ENCODE results near the gene ANKLE1. TPM values are rescaled to one million over a fixed set of nuclear protein-coding genes. Genes with fewer than 3 reads are reported as not detected.
A peak's percentile ranks its signal among the peaks of the same experiment; 100 is the strongest.

Gene ANKLE1
- total RNA-seq, 5 donors from 2014 or later (not counting 1 experiment from before 2014, with no cell fraction given), result 0.93 to 6.5 (median 2.9) TPM

GRCh38 chr19:17309965-17310461, 28.3 kb downstream of the ANKLE1 start:
- Histone ChIP-seq H3K27ac (ENCODE audit: low read length) (peak overlapping the region; percentile 52), H3K27me3 (replicated peaks in 1 of 2; ENCODE audit: control insufficient read depth in 2 of 2, extremely low read depth in 1 of 2, insufficient read depth in 2 of 2, low read length in 1 of 2) (no peaks in the 10 kb centered on the region), H3K36me3 (ENCODE audit: control insufficient read depth in 2 of 2, extremely low read depth in 1 of 2, insufficient read depth in 1 of 2, low read length in 1 of 2) (peaks cover 10 to 26% of the 10 kb centered on the region in 2 donors), H3K9me3 (no peaks in the 10 kb centered on the region), H3K4me1 (ENCODE audit: control insufficient read depth in 1 of 2, extremely low read depth in 1 of 2, insufficient read depth in 2 of 2, low read length in 2 of 2) (peaks cover 6 to 54% of the 10 kb centered on the region in 2 experiments), H3K4me3 (ENCODE audit: control insufficient read depth in 1 of 2, extremely low read depth in 1 of 2, low read length in 1 of 2) (peak overlapping the region; percentile 62 to 75)
- peaks cover 36 to 47% (median 45%) of the 10 kb centered on the region in 3 donors for H3K4me1 Mint-ChIP-seq
- ATAC-seq (replicated peaks in 1 of 4), result no peak
- peak overlapping the region; percentile 91 to 94 for H3K27ac Mint-ChIP-seq
- H3K4me3 Mint-ChIP-seq, result peak overlapping the region; percentile 93 to 98 (median 96)
- WGBS (ENCODE audit: insufficient coverage), result 14% methylated on average over 10 of the region's 23 CpGs
- DNase-seq, result peak in 5 of 35 experiments; percentile 14 to 33 (median 18)
- ChIA-PET CTCF (interaction anchor here in 1 of 2 donors (1.2 to 1.6 kb wide), 4 partner anchors 23 to 79 kb away, joined by 3 to 20 read pairs (median 5); partner anchors contain the start of gene BABAM1), POLR2A (interaction anchor here (0.6 to 1.2 kb wide), 3 partner anchors 43 to 110 kb away, joined by 3 to 4 read pairs (median 3); partner anchors contain the start of genes BABAM1 (in 2 of the 2) and MVB12A (in 1 of the 2))
- H3K9me3 Mint-ChIP-seq, result no peaks in the 10 kb centered on the region
- H3K27me3 Mint-ChIP-seq, result no peaks in the 10 kb centered on the region
- H3K36me3 Mint-ChIP-seq, result peaks cover 4% of the 10 kb centered on the region

- ChIA-PET POLR2A (no interaction called here), CTCF (interaction anchor here in 1 of 2 donors (0.5 to 0.6 kb wide), 2 partner anchors 15 to 27 kb away, joined by 7 to 9 read pairs; no protein-coding TSS in a partner anchor)
- H3K9me3 ChIP-seq, result no peaks in the 10 kb centered on the region
- WGBS (ENCODE audit: insufficient coverage), result 92% methylated on average over 10 of the region's 11 CpGs
- Mint-ChIP-seq H3K27ac (peak overlapping the region in 1 of 2 donors; percentile 44), H3K27me3 (no peaks in the 10 kb centered on the region), H3K4me1 (peaks cover 32 to 40% (median 38%) of the 10 kb centered on the region in 3 donors), H3K4me3 (peak overlapping the region; percentile 41 to 96 (median 60)), H3K9me3 (no peaks in the 10 kb centered on the region), H3K36me3 (peaks cover 14% of the 10 kb centered on the region)
- no peak overlapping the region for H3K27ac ChIP-seq (ENCODE audit: low read length)
- no peaks in the 10 kb centered on the region for H3K27me3 ChIP-seq (replicated peaks in 1 of 2; ENCODE audit: control insufficient read depth in 2 of 2, extremely low read depth in 1 of 2, insufficient read depth in 2 of 2, low read length in 1 of 2)
- no peak overlapping the region for H3K4me3 ChIP-seq (ENCODE audit: control insufficient read depth in 1 of 2, extremely low read depth in 1 of 2, low read length in 1 of 2)
- H3K4me1 ChIP-seq (ENCODE audit: control insufficient read depth in 1 of 2, extremely low read depth in 1 of 2, insufficient read depth in 2 of 2, low read length in 2 of 2), result peaks cover 6 to 41% of the 10 kb centered on the region in 2 experiments
- peaks cover 10 to 34% of the 10 kb centered on the region in 2 donors for H3K36me3 ChIP-seq (ENCODE audit: control insufficient read depth in 2 of 2, extremely low read depth in 1 of 2, insufficient read depth in 1 of 2, low read length in 1 of 2)
- DNase-seq (no peak), ATAC-seq (replicated peaks in 1 of 4) (no peak)
Observed at GRCh38 chr19:17311455-17312188, 29.9 kb downstream of the ANKLE1 start.

GRCh38 chr19:17312189-17313113, 30.8 kb downstream of the ANKLE1 start:
- no peaks in the 10 kb centered on the region for H3K9me3 Mint-ChIP-seq
- no peak overlapping the region for H3K27ac ChIP-seq (ENCODE audit: low read length)
- H3K4me3 Mint-ChIP-seq, result peak overlapping the region in 1 of 3 donors; percentile 96
- H3K27me3 ChIP-seq (replicated peaks in 1 of 2; ENCODE audit: control insufficient read depth in 2 of 2, extremely low read depth in 1 of 2, insufficient read depth in 2 of 2, low read length in 1 of 2), result no peaks in the 10 kb centered on the region
- H3K4me1 Mint-ChIP-seq, result peaks cover 32 to 37% (median 34%) of the 10 kb centered on the region in 3 donors
- ChIA-PET POLR2A (interaction anchor here (0.5 to 0.6 kb wide), 2 partner anchors 25 to 122 kb away, joined by 3 read pairs; no protein-coding TSS in a partner anchor), CTCF (interaction anchor here in 1 of 2 donors (0.6 kb wide), 2 partner anchors 28 to 649 kb away, joined by 5 to 9 read pairs; no protein-coding TSS in a partner anchor)
- H3K27me3 Mint-ChIP-seq, result no peaks in the 10 kb centered on the region
- WGBS (ENCODE audit: insufficient coverage), result 96% methylated on average over 17 of the region's 20 CpGs
- peaks cover 14% of the 10 kb centered on the region for H3K36me3 Mint-ChIP-seq
- H3K9me3 ChIP-seq, result no peaks in the 10 kb centered on the region
- no peak overlapping the region for H3K27ac Mint-ChIP-seq
- H3K36me3 ChIP-seq (ENCODE audit: control insufficient read depth in 2 of 2, extremely low read depth in 1 of 2, insufficient read depth in 1 of 2, low read length in 1 of 2), result peaks cover 10 to 34% of the 10 kb centered on the region in 2 donors
- peaks cover 6 to 38% of the 10 kb centered on the region in 2 experiments for H3K4me1 ChIP-seq (ENCODE audit: control insufficient read depth in 1 of 2, extremely low read depth in 1 of 2, insufficient read depth in 2 of 2, low read length in 2 of 2)
- no peak overlapping the region for H3K4me3 ChIP-seq (ENCODE audit: control insufficient read depth in 1 of 2, extremely low read depth in 1 of 2, low read length in 1 of 2)
- no peak for DNase-seq
- ATAC-seq (replicated peaks in 1 of 4), result no peak

- Histone ChIP-seq H3K4me3 (ENCODE audit: control insufficient read depth in 1 of 2, extremely low read depth in 1 of 2, low read length in 1 of 2) (no peak overlapping the region), H3K27ac (ENCODE audit: low read length) (no peak overlapping the region), H3K27me3 (replicated peaks in 1 of 2; ENCODE audit: control insufficient read depth in 2 of 2, extremely low read depth in 1 of 2, insufficient read depth in 2 of 2, low read length in 1 of 2) (no peaks in the 10 kb centered on the region), H3K9me3 (no peaks in the 10 kb centered on the region), H3K4me1 (ENCODE audit: control insufficient read depth in 1 of 2, extremely low read depth in 1 of 2, insufficient read depth in 2 of 2, low read length in 2 of 2) (peaks cover 6 to 34% of the 10 kb centered on the region in 2 experiments), H3K36me3 (ENCODE audit: control insufficient read depth in 2 of 2, extremely low read depth in 1 of 2, insufficient read depth in 1 of 2, low read length in 1 of 2) (peaks cover 14 to 37% of the 10 kb centered on the region in 2 donors)
- ATAC-seq (replicated peaks in 1 of 4) (no peak), DNase-seq (no peak)
- peaks cover 21 to 28% (median 25%) of the 10 kb centered on the region in 3 donors for H3K4me1 Mint-ChIP-seq
- no peak overlapping the region for H3K27ac Mint-ChIP-seq
- WGBS (ENCODE audit: insufficient coverage), result 97% methylated on average over 13 of the region's 19 CpGs
- POLR2A ChIA-PET, result interaction anchor here in 1 of 2 donors (0.6 kb wide), 1 partner anchor 19 kb away, joined by 4 read pairs; no protein-coding TSS in a partner anchor
- no peaks in the 10 kb centered on the region for H3K9me3 Mint-ChIP-seq
- CTCF ChIA-PET, result no interaction called here
- no peak overlapping the region for H3K4me3 Mint-ChIP-seq
- H3K36me3 Mint-ChIP-seq, result peaks cover 14% of the 10 kb centered on the region
- H3K27me3 Mint-ChIP-seq, result no peaks in the 10 kb centered on the region
Observed at GRCh38 chr19:17314007-17314593, 32.4 kb downstream of the ANKLE1 start.

GRCh38 chr19:17318966-17319365, 37.3 kb downstream of the ANKLE1 start:
- peaks cover 21% of the 10 kb centered on the region for H3K36me3 Mint-ChIP-seq

More at GRCh38 chr19:17318966-17319365, 37.3 kb downstream of the ANKLE1 start:
- H3K9me3 Mint-ChIP-seq, result no peaks in the 10 kb centered on the region
- no peaks in the 10 kb centered on the region for H3K27me3 Mint-ChIP-seq
- no peak overlapping the region for H3K4me3 Mint-ChIP-seq
- POLR2A ChIA-PET, result no interaction called here
- H3K4me1 Mint-ChIP-seq, result peaks cover 4 to 12% (median 7%) of the 10 kb centered on the region in 3 donors
- CTCF ChIA-PET, result no interaction called here
- Histone ChIP-seq H3K4me1 (ENCODE audit: control insufficient read depth in 1 of 2, extremely low read depth in 1 of 2, insufficient read depth in 2 of 2, low read length in 2 of 2) (peaks cover 0 to 14% of the 10 kb centered on the region in 2 experiments), H3K36me3 (ENCODE audit: control insufficient read depth in 2 of 2, extremely low read depth in 1 of 2, insufficient read depth in 1 of 2, low read length in 1 of 2) (peaks cover 26 to 40% of the 10 kb centered on the region in 2 donors), H3K9me3 (no peaks in the 10 kb centered on the region), H3K27me3 (replicated peaks in 1 of 2; ENCODE audit: control insufficient read depth in 2 of 2, extremely low read depth in 1 of 2, insufficient read depth in 2 of 2, low read length in 1 of 2) (no peaks in the 10 kb centered on the region), H3K4me3 (ENCODE audit: control insufficient read depth in 1 of 2, extremely low read depth in 1 of 2, low read length in 1 of 2) (no peak overlapping the region), H3K27ac (ENCODE audit: low read length) (no peak overlapping the region)
- ATAC-seq (replicated peaks in 1 of 4), result no peak
- no peak overlapping the region for H3K27ac Mint-ChIP-seq
- DNase-seq, result no peak
- 64% methylated on average over 2 of the region's 6 CpGs for WGBS (ENCODE audit: insufficient coverage)
